PC-3 (cell line): ENCODE results near the gene PMS1. TPM values are rescaled to one million over a fixed set of nuclear protein-coding genes. Genes with fewer than 3 reads are reported as not detected.
A peak's percentile ranks its signal among the peaks of the same experiment; 100 is the strongest.
"Not testable (repeated sequence)": the region's sequence is repeated elsewhere in the genome, so short reads cannot be mapped to it uniquely, and the experiment has no call there.

Experiments used
- ATAC-seq: fragments of 200-7000 bp; cut with Tn5 transposase; 2 replicates; pipeline ENCODE4 v1.9.1; 2020; ENCODE audit warnings: mild to moderate bottlenecking, moderate library complexity
- BruUV-seq: library from RNA; stranded (reverse); fragments of 400-500 nt; replicated peaks from 2 replicates; lab custom pipeline; 2021; lab: Mats Ljungman, UMichigan
- CTCF ChIA-PET: fragments of 300-600 bp; sonication (Branson Sonifier 250); formaldehyde crosslinking; loops from one replicate; lab custom pipeline; 2022; ENCODE audit warnings: antibody characterized with exemption; lab: Charles Lee
- POLR2A ChIA-PET: fragments of 300-600 bp; sonication (Branson Sonifier 250); formaldehyde crosslinking; loops from one replicate; lab custom pipeline; 2022; ENCODE audit warnings: antibody characterized with exemption; ENCODE audit not compliant: unreplicated experiment; lab: Charles Lee
- DNase-seq: peaks from one replicate; pipeline ENCODE4 v3.0.0-alpha.2; 2015
- H2AFZ ChIP-seq: fragments of 300-600 bp; sonication (generic); 2 replicates; pipeline ENCODE4 v1.6.0; 2016; ENCODE audit warnings: antibody characterized with exemption, low read length
- H3F3A ChIP-seq: fragments of 300-600 bp; sonication (generic); one replicate; pipeline ENCODE4 v1.6.0; 2017; ENCODE audit warnings: antibody characterized with exemption, low read length, control low read depth, mild to moderate bottlenecking; ENCODE audit not compliant: unreplicated experiment
- H3K27ac ChIP-seq: fragments of 300-600 bp; sonication (generic); 2 replicates; pipeline ENCODE4 v1.5.1; 2016; ENCODE audit warnings: mild to moderate bottlenecking, low read length
- H3K27me3 ChIP-seq: fragments of 300-600 bp; sonication (generic); 2 replicates; pipeline ENCODE4 v1.6.1; 2016; ENCODE audit warnings: low read length, mixed read lengths
- H3K36me3 ChIP-seq: fragments of 300-600 bp; sonication (generic); 2 replicates; pipeline ENCODE4 v1.6.1; 2016; ENCODE audit warnings: low read depth, mixed run types, low read length, mixed read lengths
- H3K4me1 ChIP-seq: fragments of 300-600 bp; sonication (generic); 2 replicates; pipeline ENCODE4 v1.5.1; 2016; ENCODE audit warnings: low read length; ENCODE audit not compliant: insufficient read depth
- H3K4me2 ChIP-seq: fragments of 300-600 bp; sonication (generic); 2 replicates; pipeline ENCODE4 v1.6.0; 2016; ENCODE audit warnings: low read length
- H3K4me3 ChIP-seq: fragments of 300-600 bp; sonication (generic); 2 replicates; pipeline ENCODE4 v1.5.1; 2016; ENCODE audit warnings: mild to moderate bottlenecking, low read length, mixed read lengths
- H3K79me2 ChIP-seq: fragments of 300-600 bp; sonication (generic); 2 replicates; pipeline ENCODE4 v1.6.1; 2017; ENCODE audit warnings: low read length, mixed read lengths
- H3K9ac ChIP-seq: fragments of 300-600 bp; sonication (generic); 2 replicates; pipeline ENCODE4 v1.6.0; 2016; ENCODE audit warnings: mild to moderate bottlenecking, low read length
- H3K9me2 ChIP-seq: fragments of 300-600 bp; sonication (generic); replicated peaks from 2 replicates; pipeline ENCODE4 v1.6.1; 2016; ENCODE audit warnings: mixed run types, low read length, mixed read lengths
- H3K9me3 ChIP-seq: fragments of 300-600 bp; sonication (generic); 2 replicates; pipeline ENCODE4 v1.6.1; 2016; ENCODE audit warnings: low read length, mixed read lengths
- H4K20me1 ChIP-seq: fragments of 300-600 bp; sonication (generic); 2 replicates; pipeline ENCODE4 v1.6.1; 2016; ENCODE audit warnings: low read length, mixed read lengths
- CTCF ChIP-seq: fragments of 300-600 bp; sonication (generic); conservative IDR thresholded peaks from 2 replicates; pipeline ENCODE4 v1.5.1; 2017; ENCODE audit warnings: antibody characterized with exemption, low read depth, mild to moderate bottlenecking, low read length
- EZH2 ChIP-seq: fragments of 300-600 bp; sonication (generic); IDR thresholded peaks from one replicate; pipeline ENCODE4 v1.6.1; 2017; ENCODE audit warnings: antibody characterized with exemption, mild to moderate bottlenecking, low read length; ENCODE audit not compliant: unreplicated experiment
- EZH2phosphoT487 ChIP-seq: fragments of 300-600 bp; sonication (generic); IDR thresholded peaks from 2 replicates; pipeline ENCODE4 v1.6.1; 2018; ENCODE audit warnings: mild to moderate bottlenecking, antibody characterized with exemption, low read length, borderline replicate concordance
- intact Hi-C: fragments of 100-400 bp; cut with micrococcal nuclease; formaldehyde crosslinking; loops from 2 replicates; pipeline ENCODE4 v1.9.0; 2023
- total RNA-seq: library from RNA; depleted of rRNA; stranded (reverse); fragments of >200 nt; gene quantifications from 2 replicates; pipeline ENCODE4 v1.2.3, GENCODE V29; 2014

Gene PMS1
- total RNA-seq, 1 experiment from 2014 or later = 13.8 TPM

GRCh38 chr2:189834059-189834458, 49.8 kb downstream of the PMS1 start:
- intact Hi-C loops = no loop called here
- ChIA-PET POLR2A (no interaction called here), CTCF (no interaction called here)
- no peaks in the 10 kb centered on the region for H3F3A ChIP-seq
- H3K27ac ChIP-seq = no peak overlapping the region
- ATAC-seq (no peak), DNase-seq (no peak)
- BruUV-seq = no TSS peak
- peaks cover 17% of the 10 kb centered on the region for H3K4me1 ChIP-seq
- TF ChIP-seq EZH2phosphoT487 = no peak
- TF ChIP-seq EZH2 = no peak
- no peak for TF ChIP-seq CTCF
- no peaks in the 10 kb centered on the region for H4K20me1 ChIP-seq
- H3K9me3 ChIP-seq = no peaks in the 10 kb centered on the region
- H3K9me2 ChIP-seq = no peaks in the 10 kb centered on the region
- no peak overlapping the region for H3K9ac ChIP-seq
- H2AFZ ChIP-seq = no peak overlapping the region
- no peaks in the 10 kb centered on the region for H3K79me2 ChIP-seq
- no peaks in the 10 kb centered on the region for H3K27me3 ChIP-seq
- H3K36me3 ChIP-seq = no peaks in the 10 kb centered on the region
- no peak overlapping the region for H3K4me2 ChIP-seq
- no peak overlapping the region for H3K4me3 ChIP-seq

- H4K20me1 ChIP-seq, DNase-seq, H3K9me2 ChIP-seq, H3F3A ChIP-seq, H3K9me3 ChIP-seq, H3K36me3 ChIP-seq, H3K9ac ChIP-seq, POLR2A ChIA-PET, intact Hi-C loops, H2AFZ ChIP-seq, CTCF ChIA-PET, ATAC-seq, BruUV-seq, H3K27ac ChIP-seq, H3K4me3 ChIP-seq, H3K27me3 ChIP-seq, H3K4me2 ChIP-seq, H3K79me2 ChIP-seq: not testable (repeated sequence)
- H3K4me1 ChIP-seq = peaks cover 17% of the 10 kb centered on the region
Observed at GRCh38 chr2:189834642-189835041, 50.4 kb downstream of the PMS1 start.

- TF ChIP-seq CTCF (no peak), EZH2 (no peak), EZH2phosphoT487 (no peak)
- H3K4me2 ChIP-seq = peak overlapping the region; percentile 38
- H3K9me2 ChIP-seq = no peaks in the 10 kb centered on the region
- H3K4me1 ChIP-seq = peaks cover 17% of the 10 kb centered on the region
- ATAC-seq (peak; percentile 17), DNase-seq (no peak)
- H3K9ac ChIP-seq = peak overlapping the region; percentile 14
- H3K79me2 ChIP-seq = no peaks in the 10 kb centered on the region
- peak overlapping the region; percentile 65 for H3K27ac ChIP-seq
- ChIA-PET CTCF (no interaction called here), POLR2A (interaction anchor here (0.6 kb wide), 2 partner anchors 828 to 1543 kb away, joined by 11 to 22 read pairs; no protein-coding TSS in a partner anchor)
- H4K20me1 ChIP-seq = no peaks in the 10 kb centered on the region
- peak overlapping the region; percentile 3; the same call in 1 of the 2 replicates for H3K4me3 ChIP-seq
- H3F3A ChIP-seq = no peaks in the 10 kb centered on the region
- intact Hi-C loops = no loop called here
- H3K36me3 ChIP-seq = no peaks in the 10 kb centered on the region
- peak overlapping the region; percentile 2 for H2AFZ ChIP-seq
- no peaks in the 10 kb centered on the region for H3K9me3 ChIP-seq
- H3K27me3 ChIP-seq = no peaks in the 10 kb centered on the region
- BruUV-seq = TSS peak; percentile 99
Observed at GRCh38 chr2:189835855-189836558, 51.8 kb downstream of the PMS1 start.
